Measurements from ENCODE around the gene MED27. TPM values are rescaled to one million over a fixed set of nuclear protein-coding genes. Genes with fewer than 3 reads are reported as not detected.

MED27 gene
- total RNA-seq, 4 donors from 2014 or later: 10.9 to 23.1 (median 13.5) TPM

DNA sequence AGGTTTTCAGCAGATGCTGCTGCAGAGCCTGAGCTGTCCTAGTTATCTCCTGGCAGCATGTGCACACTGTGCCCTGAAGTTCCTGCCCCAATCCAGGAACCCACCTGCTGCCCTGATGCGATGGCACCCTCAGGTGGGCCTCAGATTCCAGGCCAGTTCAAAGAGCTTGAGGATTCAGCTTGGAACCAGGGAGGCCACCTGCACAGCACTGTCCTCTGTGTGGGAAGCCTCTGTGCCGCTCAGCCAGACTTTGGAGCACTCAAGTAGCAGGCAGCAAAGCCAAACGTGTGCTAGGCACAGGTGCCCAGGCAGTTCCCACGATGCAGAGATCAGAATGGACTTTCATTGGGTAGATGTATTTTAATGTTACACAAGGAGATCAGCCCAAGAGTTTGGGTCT is 207.0 kb downstream of the MED27 start:
- TF ChIP-seq, protein P1, sequence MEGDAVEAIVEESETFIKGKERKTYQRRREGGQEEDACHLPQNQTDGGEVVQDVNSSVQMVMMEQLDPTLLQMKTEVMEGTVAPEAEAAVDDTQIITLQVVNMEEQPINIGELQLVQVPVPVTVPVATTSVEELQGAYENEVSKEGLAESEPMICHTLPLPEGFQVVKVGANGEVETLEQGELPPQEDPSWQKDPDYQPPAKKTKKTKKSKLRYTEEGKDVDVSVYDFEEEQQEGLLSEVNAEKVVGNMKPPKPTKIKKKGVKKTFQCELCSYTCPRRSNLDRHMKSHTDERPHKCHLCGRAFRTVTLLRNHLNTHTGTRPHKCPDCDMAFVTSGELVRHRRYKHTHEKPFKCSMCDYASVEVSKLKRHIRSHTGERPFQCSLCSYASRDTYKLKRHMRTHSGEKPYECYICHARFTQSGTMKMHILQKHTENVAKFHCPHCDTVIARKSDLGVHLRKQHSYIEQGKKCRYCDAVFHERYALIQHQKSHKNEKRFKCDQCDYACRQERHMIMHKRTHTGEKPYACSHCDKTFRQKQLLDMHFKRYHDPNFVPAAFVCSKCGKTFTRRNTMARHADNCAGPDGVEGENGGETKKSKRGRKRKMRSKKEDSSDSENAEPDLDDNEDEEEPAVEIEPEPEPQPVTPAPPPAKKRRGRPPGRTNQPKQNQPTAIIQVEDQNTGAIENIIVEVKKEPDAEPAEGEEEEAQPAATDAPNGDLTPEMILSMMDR (IDR thresholded peaks at IDR 0.05): no peak
- DNase-seq (ENCODE audit: low spot score): no peak
- ATAC-seq (ENCODE audit: low FRiP score): no peak

GRCh38 chr9:131872006-131872405 is 207.7 kb downstream of the MED27 start:
- TF ChIP-seq, protein P1 (IDR thresholded peaks at IDR 0.05): no peak
- DNase-seq (ENCODE audit: low spot score) (no peak), ATAC-seq (ENCODE audit: low FRiP score) (no peak)

DNA sequence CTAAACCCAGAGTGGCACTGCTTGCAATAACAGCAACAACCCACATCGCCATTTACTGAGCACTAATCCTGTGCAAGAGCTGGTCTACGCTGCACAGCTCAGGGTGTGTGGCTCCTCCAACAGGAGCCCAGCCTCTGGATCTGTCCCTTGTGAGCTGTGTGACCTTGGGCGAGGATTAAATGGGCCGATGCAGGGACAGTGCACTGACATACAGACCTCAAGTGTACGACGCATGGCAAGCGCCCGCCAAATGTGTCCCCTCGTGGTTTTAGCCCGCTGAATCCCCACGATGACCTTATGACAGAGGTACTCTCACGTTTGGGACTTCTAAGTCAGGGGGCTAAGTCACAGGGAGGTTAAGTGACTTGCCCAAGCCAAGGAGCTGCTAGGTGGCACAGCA is 209.5 kb downstream of the MED27 start:
- no peak for ATAC-seq (ENCODE audit: low FRiP score)
- DNase-seq (ENCODE audit: low spot score): no peak
- TF ChIP-seq, protein P1 (IDR thresholded peaks at IDR 0.05): no peak

DNA sequence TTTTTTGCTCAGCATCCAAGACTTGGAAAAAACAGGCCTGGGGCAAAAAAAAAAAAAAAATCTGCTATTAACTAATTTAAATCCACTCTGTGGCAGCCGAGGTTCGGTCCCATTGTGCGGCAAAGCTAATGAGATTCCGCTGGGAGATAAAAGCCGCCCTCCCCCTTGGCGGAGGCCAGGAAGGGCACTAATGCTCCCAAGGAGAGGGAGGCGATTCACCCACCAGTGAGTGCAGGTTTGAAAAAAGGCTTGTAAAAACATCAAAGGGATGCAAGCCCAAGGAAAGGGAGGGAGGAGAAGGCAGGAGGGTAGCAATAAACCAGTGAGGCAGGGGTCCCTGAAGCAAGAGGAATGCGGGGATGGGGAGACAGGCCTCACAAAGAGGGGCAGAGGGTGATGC is 210.3 kb downstream of the MED27 start:
- TF ChIP-seq, protein P1 (IDR thresholded peaks at IDR 0.05): no peak
- ATAC-seq (ENCODE audit: low FRiP score): no peak
- DNase-seq (ENCODE audit: low spot score): no peak

- TF ChIP-seq, protein P1 (IDR thresholded peaks at IDR 0.05): no peak
- no peak for DNase-seq (ENCODE audit: low spot score)
- ATAC-seq (ENCODE audit: low FRiP score): no peak
These were observed 210.9 kb downstream of the MED27 start for GRCh38 chr9:131868766-131869165.

- TF ChIP-seq, protein P1 (IDR thresholded peaks at IDR 0.05): no peak
- ATAC-seq (ENCODE audit: low FRiP score) (no peak), DNase-seq (ENCODE audit: low spot score) (no peak)
These were observed 212.0 kb downstream of the MED27 start for GRCh38 chr9:131867611-131868192.

GRCh38 chr9:131865446-131866195 is 214.0 kb downstream of the MED27 start:
- DNase-seq (ENCODE audit: low spot score) (no peak), ATAC-seq (ENCODE audit: low FRiP score) (no peak)

More at GRCh38 chr9:131865446-131866195, 214.0 kb downstream of the MED27 start:
- TF ChIP-seq, protein P1 (IDR thresholded peaks at IDR 0.05): no peak

All from omental fat pad (tissue), 4 donors.